Mesenteric fat pad (tissue), 1 donor: ENCODE data around the gene SNX3. TPM values are rescaled to one million over a fixed set of nuclear protein-coding genes. Genes with fewer than 3 reads are reported as not detected.
"Not testable (repeated sequence)": the region's sequence is repeated elsewhere in the genome, so short reads cannot be mapped to it uniquely, and the experiment has no call there.

Experiments
- DNase-seq: peaks from one replicate; pipeline ENCODE4 v3.0.0-alpha.2; 2020; ENCODE audit warnings: low spot score
- total RNA-seq: library from RNA; stranded (reverse); fragmentation: NEBNext Ultra II Directional; extraction: Animal tissue kit (Norgen Biotek cat#: 25700); gene quantifications from one replicate; pipeline ENCODE4 v1.2.1, GENCODE V29; 2021
- donor health status: DM: yes; HTN: yes; CAD: no.

The SNX3 gene
- total RNA-seq, 1 donor from 2014 or later, result 235 TPM

- no peak for DNase-seq
Observed at GRCh38 chr6:108263371-108263770, 2.5 kb upstream of the SNX3 start.

- peak; percentile 90 for DNase-seq
Observed at GRCh38 chr6:108260126-108260808, 573 bp downstream of the SNX3 start.

GRCh38 chr6:108254433-108255410 is 6.1 kb downstream of the SNX3 start:
- DNase-seq, result no peak

- no peak for DNase-seq
Observed at GRCh38 chr6:108253241-108253640, 7.6 kb downstream of the SNX3 start.

- no peak for DNase-seq
Observed at GRCh38 chr6:108252055-108252454, 8.8 kb downstream of the SNX3 start.

GRCh38 chr6:108251252-108251651 is 9.6 kb downstream of the SNX3 start:
- no peak for DNase-seq

GRCh38 chr6:108250240-108250866 is 10.5 kb downstream of the SNX3 start:
- DNase-seq, result no peak

GRCh38 chr6:108247965-108248536 is 12.8 kb downstream of the SNX3 start:
- no peak for DNase-seq

- not testable (repeated sequence) for DNase-seq
Observed at GRCh38 chr6:108245095-108245494, 15.7 kb downstream of the SNX3 start.

GRCh38 chr6:108243836-108244235 is 17.0 kb downstream of the SNX3 start:
- no peak for DNase-seq

GRCh38 chr6:108242721-108243120 is 18.1 kb downstream of the SNX3 start:
- no peak for DNase-seq

- no peak for DNase-seq
Observed at GRCh38 chr6:108242259-108242658, 18.6 kb downstream of the SNX3 start.

GRCh38 chr6:108238322-108238721 is 22.5 kb downstream of the SNX3 start:
- no peak for DNase-seq

GRCh38 chr6:108236791-108237190 is 24.0 kb downstream of the SNX3 start:
- DNase-seq, result no peak

GRCh38 chr6:108235127-108235526 is 25.7 kb downstream of the SNX3 start:
- DNase-seq, result no peak

- no peak for DNase-seq
Observed at GRCh38 chr6:108228416-108228815, 32.4 kb downstream of the SNX3 start.

GRCh38 chr6:108227290-108227689 is 33.5 kb downstream of the SNX3 start:
- no peak for DNase-seq

- no peak for DNase-seq
Observed at GRCh38 chr6:108222504-108222903, 38.3 kb downstream of the SNX3 start.

GRCh38 chr6:108222064-108222463 is 38.8 kb downstream of the SNX3 start:
- DNase-seq, result no peak

GRCh38 chr6:108211671-108212070 is 49.2 kb downstream of the SNX3 start:
- no peak for DNase-seq

GRCh38 chr6:108210556-108210955 is 50.3 kb downstream of the SNX3 start:
- no peak for DNase-seq

- no peak for DNase-seq
Observed at GRCh38 chr6:108209738-108210137, 51.1 kb downstream of the SNX3 start.
